ENCODE results near the gene RIC8A.
"Not testable (repeated sequence)": the region's sequence is repeated elsewhere in the genome, so short reads cannot be mapped to it uniquely, and the experiment has no call there.

The RIC8A gene

GRCh38 chr11:207208-207862 is at the start of gene RIC8A, which contains the start of gene BET1L:
Gene RIC8A, plus strand, starts transcription at chr11:207708. Its CDS starts 1,147 bp downstream, at chr11:208855.
Gene BET1L, minus strand, starts transcription at chr11:207399. Its CDS starts 78 bp downstream, at chr11:207321.
- DNase-seq, result peak; percentile 99

- not testable (repeated sequence) for DNase-seq
Observed at GRCh38 chr11:180242-180641, 27.3 kb upstream of the RIC8A start.

- not testable (repeated sequence) for DNase-seq
Observed at GRCh38 chr11:189200-189783, 18.2 kb upstream of the RIC8A start.

- peak; percentile 62 for DNase-seq
Observed at GRCh38 chr11:189843-190311, 17.6 kb upstream of the RIC8A start.

- not testable (repeated sequence) for DNase-seq
Observed at GRCh38 chr11:190546-190945, 17.0 kb upstream of the RIC8A start.

GRCh38 chr11:191490-192478 is 15.7 kb upstream of the RIC8A start:
- peak; percentile 52 for DNase-seq

- not testable (repeated sequence) for DNase-seq
Observed at GRCh38 chr11:192674-193128, 14.8 kb upstream of the RIC8A start, which contains the start of gene SCGB1C1. Gene SCGB1C1, plus strand, starts transcription at chr11:193078. Its CDS starts 22 bp downstream, at chr11:193100.

- DNase-seq, result not testable (repeated sequence)
Observed at GRCh38 chr11:193481-193880, 14.0 kb upstream of the RIC8A start.

GRCh38 chr11:196786-197731 is 10.4 kb upstream of the RIC8A start:
- no peak for DNase-seq

GRCh38 chr11:197741-198235 is 9.7 kb upstream of the RIC8A start:
- DNase-seq, result no peak

GRCh38 chr11:198236-198806 is 9.2 kb upstream of the RIC8A start:
- DNase-seq, result no peak

GRCh38 chr11:199004-199581 is 8.4 kb upstream of the RIC8A start:
- DNase-seq, result no peak

GRCh38 chr11:199782-200181 is 7.7 kb upstream of the RIC8A start:
- DNase-seq, result no peak

- DNase-seq, result no peak
Observed at GRCh38 chr11:200224-201003, 7.1 kb upstream of the RIC8A start.

- no peak for DNase-seq
Observed at GRCh38 chr11:201966-202365, 5.5 kb upstream of the RIC8A start.

- DNase-seq, result no peak
Observed at GRCh38 chr11:202490-202889, 5.0 kb upstream of the RIC8A start.

- DNase-seq, result no peak
Observed at GRCh38 chr11:203056-203944, 4.2 kb upstream of the RIC8A start.

GRCh38 chr11:203945-204586 is 3.4 kb upstream of the RIC8A start:
- no peak for DNase-seq

Measured in CD4-positive, alpha-beta T cell treated with Interleukin-21 for 1 hour (primary cell).